Dedifferentiated amniotic fluid mesenchymal stem cell (primary cell): ENCODE results near the gene PUSL1.

Source experiments
- DNase-seq: peaks from one replicate; pipeline ENCODE4 v3.0.0-alpha.2; 2016; ENCODE audit errors: extremely low spot score

PUSL1 gene, protein sequence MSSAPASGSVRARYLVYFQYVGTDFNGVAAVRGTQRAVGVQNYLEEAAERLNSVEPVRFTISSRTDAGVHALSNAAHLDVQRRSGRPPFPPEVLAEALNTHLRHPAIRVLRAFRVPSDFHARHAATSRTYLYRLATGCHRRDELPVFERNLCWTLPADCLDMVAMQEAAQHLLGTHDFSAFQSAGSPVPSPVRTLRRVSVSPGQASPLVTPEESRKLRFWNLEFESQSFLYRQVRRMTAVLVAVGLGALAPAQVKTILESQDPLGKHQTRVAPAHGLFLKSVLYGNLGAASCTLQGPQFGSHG

DNA sequence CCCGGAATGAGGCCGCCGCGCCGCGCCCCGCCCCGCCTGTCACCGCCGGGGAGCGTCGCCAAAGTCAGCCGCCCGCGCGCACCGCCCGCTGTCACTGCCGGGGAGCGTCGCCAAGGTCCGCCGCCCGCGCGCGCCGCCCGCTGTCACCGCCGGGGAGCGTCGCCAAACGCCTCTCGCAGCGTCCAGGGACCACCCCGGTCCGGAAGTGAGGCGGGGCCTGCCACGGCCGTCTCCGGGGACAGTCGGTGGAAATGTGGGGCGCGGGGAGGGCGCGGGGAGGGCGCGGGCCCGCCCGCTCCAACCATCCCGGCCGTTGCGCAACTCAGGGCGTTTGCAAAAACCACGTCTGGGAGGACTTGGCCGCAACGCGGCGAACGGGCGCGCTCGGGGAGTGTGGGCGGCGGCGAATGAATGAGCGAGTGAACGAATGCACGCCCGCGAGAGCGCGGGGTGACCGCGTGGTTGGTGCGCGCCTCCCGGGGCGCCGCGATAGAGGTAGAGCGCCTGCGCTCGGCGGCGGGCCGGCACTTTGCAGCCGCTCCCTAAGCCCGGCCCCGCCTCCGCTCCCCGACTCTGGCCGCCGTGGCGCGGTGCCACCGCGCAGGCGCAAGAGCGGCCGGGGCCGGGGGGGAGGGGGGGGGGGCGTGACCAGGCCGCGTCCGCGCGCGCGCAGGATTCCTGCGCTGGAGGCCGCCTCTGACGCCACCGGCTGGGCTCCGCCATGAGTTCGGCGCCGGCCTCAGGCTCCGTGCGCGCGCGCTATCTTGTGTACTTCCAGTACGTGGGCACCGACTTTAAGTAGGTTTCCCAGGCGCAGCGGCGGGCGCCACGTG is at the start of gene PUSL1, which contains the start of gene ACAP3:
TSS of gene PUSL1 (plus strand) at position 675 of the 833 bp plus-strand sequence. CDS start at position 722, 47 bp downstream.
TSS of gene ACAP3 (minus strand) at position 8 of the 833 bp plus-strand sequence. CDS start 115 bp downstream, outside the sequence.
- DNase-seq: peak; percentile 88

DNA sequence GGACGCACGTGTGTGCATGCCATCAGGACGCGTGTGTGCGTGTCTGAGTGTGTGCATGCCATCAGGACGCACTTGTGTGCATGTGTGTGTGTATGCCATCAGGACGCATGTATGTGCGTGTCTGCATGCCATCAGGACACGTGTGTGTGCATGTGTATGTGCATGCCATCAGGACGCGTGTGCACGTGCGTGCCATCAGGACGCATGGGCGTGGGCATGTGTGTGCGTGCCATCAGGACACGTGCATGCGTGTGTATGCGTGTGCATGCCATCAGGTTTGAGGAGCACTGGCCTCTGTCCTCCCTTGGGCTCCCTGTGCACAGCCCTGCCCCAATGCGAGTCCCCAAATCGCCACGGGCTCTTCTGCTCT is 49.3 kb upstream of the PUSL1 start:
- no peak for DNase-seq

DNA sequence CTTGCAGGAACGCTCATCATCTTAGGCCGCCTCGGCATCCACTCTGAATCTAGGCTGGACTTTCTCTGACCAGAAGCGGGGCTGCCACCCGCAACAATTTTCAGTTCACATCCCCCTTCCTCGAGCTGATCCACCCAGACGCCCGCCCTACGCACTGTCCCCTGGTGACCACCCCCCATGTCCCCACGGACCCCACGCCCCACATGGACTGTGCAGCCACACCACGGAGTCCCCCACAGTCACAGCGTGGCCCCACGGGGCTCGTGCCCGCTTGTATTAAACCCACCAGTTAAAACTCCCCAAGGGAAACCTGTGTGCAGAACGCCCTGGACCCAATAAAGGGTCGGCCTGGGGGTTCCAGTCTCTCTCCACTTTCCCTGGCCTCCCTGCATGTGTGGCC is 48.9 kb upstream of the PUSL1 start:
- no peak for DNase-seq

DNA sequence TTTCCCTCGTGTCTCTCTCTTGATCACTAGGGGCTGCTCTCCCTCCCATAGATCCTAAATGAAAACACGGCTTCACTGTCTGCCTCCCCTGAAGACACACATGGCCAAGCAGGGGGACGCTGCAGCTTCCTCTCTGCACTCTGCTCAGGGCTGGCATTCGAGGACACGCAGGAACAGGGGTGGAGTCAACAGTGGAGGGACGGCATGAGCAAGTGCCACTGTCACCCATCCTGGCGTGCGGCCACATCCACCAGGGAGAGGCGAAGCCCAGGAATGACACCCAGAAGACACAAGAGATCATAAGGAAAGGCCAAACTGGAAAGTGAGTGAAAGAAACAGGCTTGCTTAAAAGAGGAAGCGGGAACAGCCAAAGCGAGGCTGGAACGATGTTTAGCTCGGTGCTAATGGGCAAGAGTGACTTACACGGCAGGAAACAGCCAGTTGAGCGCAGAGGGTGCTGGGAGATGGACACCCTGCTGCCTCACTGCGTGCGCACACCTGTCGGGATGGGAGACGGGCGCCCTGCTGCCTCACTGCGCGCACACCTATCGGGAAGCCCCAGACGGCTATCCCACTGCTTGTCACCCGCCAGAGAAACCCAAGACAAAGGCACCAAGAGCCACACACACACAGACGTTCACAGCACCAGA is 48.3 kb upstream of the PUSL1 start:
- DNase-seq: no peak

DNA sequence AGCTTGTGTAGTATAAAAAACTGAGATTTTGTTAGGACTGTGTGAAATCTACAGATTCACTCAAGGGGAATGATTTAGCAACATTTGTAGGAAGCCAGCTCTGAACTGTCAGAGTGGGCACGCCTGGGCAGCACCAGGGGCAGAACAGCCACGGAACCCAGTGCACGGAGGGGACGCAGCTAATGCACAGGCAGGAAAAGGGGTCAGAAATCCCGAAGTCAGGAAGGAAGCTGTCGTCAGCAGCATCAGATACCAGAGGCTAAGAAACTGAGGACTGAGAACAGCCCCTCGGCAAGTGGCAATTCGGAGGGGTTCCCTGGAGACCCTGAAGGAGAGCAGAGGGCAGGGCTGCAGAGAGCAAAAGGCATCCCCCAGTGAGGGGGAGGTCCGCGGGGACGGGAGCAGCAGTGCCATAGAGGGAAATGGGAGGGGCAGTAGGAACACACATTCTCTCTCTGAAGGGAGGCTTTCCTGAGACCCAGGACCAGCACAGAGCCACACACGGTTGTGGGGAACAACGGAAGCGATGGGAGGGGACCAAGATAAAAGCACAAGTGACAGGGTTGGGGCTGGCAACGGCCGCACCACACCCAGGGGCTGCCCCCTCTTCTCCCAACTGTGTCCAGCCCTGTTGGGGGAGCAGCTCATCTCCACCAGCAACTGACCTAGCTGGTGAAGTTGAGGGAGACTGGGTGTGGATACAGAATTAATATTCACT is 47.4 kb upstream of the PUSL1 start:
- no peak for DNase-seq

DNA sequence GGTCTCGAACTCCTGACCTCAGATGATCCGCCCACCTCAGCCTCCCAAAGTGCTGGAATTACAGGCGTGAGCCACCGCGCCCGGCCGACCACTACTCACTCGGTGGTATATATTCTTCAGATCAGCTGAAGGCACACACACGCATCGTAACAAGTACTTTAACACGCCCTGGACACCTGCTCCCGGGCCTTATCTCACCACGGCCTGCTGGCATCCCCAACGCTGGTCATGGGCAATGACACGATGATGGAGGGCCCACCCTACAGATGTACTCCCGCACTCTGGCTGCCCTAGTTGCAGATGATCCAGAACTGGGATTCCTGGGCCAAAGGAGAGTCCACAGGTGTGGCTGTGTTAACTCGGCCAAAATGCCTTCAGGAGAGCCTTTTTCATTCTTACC is 46.3 kb upstream of the PUSL1 start:
- DNase-seq: no peak

DNA sequence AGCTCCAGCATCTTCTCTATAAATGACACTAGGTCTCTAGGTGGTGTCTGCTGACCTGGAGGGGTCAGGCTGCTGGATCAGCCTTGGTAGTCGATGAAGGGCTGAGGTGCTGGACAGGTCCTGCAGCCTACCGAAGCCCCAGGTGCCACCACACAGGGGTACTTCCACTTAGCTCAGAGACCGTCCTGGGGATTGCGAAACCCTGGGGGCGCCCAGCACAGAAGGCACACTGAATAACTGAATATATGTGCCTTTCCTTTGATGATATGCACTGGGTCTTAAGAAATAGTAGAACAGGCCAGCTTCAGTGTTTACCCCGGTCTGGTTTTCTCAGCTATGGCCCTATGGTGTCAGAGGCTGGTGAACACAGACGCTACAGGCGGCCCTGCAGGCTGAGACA is 45.6 kb upstream of the PUSL1 start:
- no peak for DNase-seq

DNA sequence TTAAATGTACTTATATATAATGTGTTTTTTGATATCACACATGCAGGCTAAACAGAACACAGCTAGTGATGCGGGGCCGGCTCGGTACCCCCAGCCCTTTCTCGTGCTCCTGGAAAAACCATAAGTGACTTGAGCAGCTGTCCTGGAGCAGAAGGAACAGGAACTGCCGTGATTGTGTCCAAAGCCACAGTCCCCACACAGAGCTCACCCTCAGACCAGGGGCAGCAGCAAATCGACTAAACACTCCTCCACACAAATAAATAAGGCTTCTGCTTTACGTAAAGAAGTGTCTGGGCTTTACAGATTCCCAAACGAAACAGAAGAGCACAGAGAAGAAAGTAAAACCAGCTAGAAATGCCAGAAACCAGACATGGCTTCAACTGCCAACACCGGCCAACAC is 44.4 kb upstream of the PUSL1 start:
- DNase-seq: no peak

DNA sequence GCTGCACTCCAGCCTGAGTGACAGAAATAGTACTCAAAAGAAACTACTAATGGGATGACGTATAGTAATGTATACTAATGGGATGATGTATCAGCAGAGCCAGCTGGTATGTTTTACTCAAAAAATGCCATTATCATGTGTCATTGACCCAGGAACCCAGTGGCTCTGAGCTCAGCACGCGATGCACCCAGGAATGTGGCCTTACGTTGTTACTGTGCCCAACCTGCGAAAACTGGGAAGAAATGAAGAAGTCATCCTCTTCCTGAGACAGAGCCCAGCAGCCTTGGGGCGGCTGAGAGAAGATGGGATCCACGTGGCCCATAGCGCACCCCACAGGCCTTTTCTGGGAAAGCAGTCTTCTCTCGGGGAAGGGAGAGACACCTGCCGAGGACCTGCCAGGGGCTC is 43.5 kb upstream of the PUSL1 start:
- peak; percentile 96 for DNase-seq

DNA sequence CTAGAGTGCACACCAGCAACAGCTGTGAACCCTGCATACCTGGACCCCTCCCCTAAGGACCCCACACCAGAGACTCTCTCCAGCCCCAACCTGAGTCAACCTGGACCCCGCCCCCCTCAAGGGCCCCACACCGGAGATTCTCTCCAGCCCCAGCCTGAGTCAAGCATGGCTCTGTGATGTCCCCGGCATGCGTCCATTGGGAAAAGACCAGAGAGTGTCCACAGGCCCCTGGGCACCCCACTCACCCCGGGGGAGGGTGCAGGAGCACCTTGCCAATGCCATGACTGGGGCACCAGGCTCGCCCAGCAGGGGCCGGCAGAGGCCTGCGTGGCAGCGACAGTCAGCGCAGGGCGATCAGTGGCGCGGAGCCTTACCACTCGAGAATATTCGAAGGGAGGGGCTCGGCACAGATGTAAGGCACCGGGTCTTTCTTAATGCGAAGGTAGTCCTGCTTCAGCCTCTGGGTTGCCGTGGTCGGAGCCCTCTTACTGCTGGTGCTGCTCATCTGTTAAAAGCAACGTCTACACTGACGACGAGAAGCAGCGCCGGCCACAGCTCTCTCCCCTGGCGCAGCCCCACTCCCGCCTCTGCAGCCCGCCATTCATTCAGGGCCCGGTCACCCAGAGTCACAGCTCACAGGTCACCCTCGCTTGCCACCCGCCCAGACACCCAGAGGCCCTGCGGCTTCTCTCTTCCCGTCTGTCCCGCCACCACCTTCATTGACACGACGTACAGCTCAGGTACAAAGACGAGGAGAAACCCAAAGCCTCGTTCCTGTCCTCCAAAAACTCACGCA is 40.7 kb upstream of the PUSL1 start:
- no peak for DNase-seq

DNA sequence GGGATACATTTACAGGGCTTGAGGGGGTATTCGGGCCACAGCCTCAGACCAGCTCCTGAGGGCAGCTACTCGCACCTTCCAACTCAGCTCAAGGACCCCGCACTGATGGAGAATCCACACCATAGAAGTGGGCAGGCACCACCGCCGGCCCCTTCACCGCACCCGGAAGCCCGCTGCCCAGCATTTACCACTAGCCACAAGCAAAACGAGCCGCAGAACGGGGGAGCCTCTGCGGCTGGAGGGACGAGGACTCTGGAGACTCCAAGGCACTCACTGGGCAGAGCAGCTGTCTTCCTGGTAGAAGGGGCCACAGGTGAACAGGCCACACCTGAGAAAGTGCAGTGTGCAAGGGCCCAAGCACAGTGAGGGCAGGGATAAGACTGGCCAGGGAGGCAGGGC is 40.1 kb upstream of the PUSL1 start:
- DNase-seq: no peak

DNA sequence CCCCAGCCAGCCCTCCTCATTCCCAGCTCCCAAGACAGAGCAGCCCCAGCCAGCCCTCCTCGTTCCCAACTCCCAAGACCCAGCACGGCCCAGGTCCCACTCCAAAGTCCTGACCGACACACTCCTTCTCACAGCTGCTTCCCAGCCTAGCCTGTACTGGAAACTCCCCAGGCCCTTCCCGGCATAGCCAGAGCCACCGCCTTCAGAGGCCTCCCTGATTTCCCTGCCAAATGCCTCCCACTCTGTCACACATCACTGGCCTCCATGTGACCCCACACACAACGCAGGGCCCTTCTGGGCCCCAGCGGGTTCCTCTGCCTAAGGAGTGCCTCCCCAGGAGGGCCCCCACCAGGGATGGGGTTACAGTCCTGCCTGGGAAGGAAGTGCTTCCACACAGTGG is 37.6 kb upstream of the PUSL1 start:
- no peak for DNase-seq

DNA sequence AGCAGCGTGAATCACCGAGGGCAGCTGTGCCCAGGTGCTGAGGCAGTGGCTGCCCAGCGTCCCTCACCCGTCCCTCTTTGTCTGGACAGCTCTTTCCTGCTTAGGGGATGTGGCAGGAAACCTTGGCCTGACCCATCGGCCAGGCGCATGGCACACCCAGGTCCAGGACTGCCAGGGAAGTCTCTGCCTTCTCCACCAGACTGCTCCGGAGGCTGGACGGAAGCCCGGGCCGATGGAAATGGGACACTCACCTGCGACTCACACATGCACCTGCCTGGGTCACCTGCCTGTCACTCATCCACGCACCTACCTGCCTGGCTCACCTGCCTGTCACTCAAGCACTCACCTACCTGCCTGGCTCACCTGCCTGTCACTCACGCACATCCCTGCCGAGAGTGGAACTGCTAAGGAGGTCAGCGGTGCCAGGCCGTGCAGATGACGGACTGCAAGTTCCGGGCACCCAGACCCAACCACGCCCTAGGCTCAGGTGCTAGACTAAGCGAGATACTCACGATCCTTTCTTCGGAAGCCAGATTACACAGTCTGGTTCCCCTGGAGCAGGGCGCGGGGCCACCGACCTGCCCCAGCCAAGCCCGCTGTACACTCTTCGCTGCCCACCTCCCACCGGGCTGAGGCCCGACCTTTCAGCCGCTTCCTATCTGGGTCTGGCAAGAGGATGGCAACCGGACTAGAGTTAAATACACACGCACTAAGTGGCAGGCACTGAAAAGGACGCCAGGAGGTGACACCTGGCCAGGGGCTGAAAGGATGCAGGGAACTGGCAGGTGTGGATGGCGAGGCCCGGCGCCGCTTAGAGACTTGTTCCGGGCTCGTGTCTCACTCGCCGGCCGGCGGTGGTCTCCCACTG is 35.8 kb upstream of the PUSL1 start:
- DNase-seq: no peak

DNA sequence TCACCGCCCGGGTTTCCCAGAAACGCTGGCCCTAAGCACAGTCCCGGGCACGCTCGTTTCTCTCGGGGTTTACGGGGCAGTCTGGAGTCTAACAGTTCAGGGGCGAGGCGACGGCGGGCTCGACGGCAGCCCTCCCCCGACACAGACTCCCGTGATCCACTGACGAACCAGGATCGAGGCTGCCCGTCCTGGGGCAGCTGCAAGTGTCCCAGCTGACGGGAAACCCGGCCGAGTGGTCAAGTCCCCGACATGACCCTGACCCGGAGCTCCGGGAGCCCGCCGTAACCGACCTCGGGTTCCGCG is 35.2 kb upstream of the PUSL1 start:
- no peak for DNase-seq

DNA sequence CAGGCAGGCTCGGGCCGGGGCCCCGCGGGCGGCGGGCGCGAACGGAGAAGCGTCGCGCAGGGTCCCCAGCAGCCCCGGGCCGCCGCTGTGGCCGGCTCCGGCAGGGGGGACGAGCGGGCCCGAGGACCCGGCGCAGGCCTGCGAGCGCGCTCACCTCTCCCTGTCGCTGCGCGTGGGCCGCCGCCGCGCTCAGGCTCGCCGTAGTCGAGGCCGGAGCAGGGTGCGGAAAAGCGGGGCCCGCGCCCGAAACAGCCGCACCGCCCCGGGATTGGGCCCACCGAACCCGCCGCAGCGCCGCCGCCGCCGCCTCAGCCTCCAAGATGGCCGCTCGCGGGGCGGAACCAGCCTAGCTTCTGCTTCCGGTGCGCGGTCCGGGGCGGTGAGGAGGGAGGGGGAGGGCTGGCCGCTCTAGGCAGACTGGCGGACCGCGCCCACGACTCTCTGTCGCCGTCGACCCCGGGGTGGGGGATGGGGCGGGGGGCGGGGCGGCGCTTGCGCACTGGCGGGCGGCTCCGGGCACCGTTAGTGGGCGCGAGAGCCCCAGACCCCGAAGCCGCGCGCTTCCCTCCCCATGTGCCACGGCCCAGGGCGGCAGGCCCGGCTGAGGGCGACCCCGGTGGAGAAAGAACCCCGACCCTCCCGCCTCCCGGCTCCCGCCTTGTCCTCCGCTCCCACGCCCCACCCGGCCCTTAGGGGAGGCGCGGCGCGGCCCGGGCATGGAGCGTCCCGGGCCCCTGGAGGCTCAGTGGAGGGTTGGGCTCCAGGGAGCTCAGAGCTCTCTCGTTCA is 34.7 kb upstream of the PUSL1 start, which contains the start of gene UBE2J2:
TSS of gene UBE2J2 (minus strand) at position 343 of the 787 bp plus-strand sequence. CDS start 5,862 bp downstream, outside the sequence.
- peak; percentile 79 for DNase-seq

DNA sequence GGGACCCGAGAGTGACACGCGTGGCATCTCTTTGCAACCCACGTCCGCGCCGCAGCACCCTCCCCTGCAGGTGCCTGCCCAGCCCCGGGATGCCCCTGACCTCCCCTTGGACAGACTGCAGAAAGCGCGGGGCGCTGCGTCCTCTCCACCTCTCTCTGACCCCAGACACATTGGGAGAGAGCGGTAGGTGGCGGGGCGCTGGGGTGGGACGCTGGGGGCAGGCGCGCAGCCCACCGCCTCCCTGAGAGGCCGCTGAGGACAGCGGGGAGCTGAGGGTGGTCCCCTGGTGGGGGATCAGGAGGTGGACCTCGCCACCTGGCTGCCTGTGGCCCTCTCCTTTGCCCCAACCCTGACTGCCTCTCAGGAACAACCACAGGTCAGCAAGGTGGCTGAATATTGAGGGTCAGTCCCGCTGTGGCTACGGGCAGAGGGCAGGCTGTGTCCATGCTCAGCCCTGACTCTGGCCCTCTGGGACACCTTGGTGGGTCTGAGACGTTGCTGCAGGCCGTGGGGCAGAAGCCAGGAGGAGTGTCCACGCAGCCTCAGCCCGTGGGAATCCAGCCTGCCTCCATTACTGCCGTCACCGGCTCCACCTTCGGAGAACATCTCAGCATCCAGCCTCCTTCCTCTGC is 34.0 kb upstream of the PUSL1 start:
- DNase-seq: no peak

DNA sequence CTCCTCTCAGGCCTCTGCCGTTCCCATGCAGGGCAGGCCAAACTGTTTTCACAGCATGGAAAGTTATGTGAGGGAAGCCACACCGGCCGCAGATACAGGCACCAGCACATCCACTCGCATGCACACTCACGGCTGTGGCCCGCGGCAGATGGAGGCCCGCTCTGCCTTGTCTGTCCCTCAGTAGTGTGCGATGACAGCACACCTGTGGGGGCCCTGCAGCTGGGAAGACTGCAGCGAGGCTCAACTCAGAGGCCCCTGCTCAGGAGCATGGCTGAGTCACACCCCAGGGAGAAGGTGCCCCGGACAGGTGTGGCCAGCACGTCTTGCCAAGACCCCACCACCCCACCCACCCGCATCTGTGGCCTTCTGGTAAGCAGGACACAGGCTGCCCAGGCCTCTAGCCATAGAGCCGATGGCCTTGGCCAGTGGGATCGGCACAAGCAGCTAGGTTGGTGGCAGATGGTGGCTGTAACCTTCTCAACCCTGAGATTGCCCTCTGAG is 33.4 kb upstream of the PUSL1 start:
- DNase-seq: no peak

DNA sequence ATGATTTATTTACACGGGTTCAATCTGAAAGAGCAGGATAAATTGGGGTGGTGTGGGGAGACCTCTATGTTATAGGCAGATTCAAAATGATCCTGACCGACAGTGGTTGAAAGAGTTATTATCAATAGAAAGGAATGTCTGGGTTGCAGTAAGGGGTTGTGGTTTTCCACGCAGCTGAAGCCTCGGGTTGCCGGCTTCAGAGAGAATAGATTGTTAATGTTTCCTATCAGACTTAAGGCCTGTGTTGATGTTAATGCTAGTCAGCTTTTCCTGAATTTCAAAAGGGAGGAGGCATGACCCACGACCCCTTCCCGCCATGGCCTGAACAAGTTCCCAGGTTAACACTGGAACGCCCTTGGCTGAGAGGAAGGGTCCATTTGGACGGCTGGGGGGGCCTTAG is 32.6 kb upstream of the PUSL1 start:
- no peak for DNase-seq

DNA sequence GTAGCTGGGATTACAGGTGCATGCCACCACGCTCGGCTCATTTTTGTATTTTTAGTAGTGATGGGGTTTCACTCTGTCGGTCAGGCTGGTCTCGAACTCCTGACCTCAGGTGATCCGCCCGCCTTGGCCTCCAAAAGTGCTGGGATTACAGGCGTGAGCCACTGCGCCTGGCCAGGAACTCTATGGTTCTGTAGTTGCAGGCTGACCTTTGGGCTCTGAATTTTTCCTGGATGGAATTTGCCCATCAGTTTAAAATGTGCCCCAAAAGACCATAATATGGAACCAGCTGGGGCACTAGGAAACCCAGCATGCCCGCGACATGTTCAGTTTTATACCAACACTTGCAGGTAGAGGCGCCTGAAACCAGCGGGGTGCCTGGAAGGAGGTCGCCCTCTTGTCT is 29.8 kb upstream of the PUSL1 start:
- no peak for DNase-seq
